IMR-90 (cell line): ENCODE results near the gene IL21R. TPM values are rescaled to one million over a fixed set of nuclear protein-coding genes. Genes with fewer than 3 reads are reported as not detected.

ENCODE experiments used
- ATAC-seq: fragments of 200-7000 bp; cut with Tn5 transposase; 2 replicates; pipeline ENCODE4 v1.9.1; 2020; ENCODE audit warnings: low read depth, mild to moderate bottlenecking, moderate library complexity
- BruUV-seq: library from RNA; stranded (reverse); fragments of 400-500 nt; replicated peaks from 2 replicates; lab custom pipeline; 2021; lab: Mats Ljungman, UMichigan
- CTCF ChIA-PET: fragments of 300-600 bp; formaldehyde crosslinking; extraction: SDS; loops from one replicate; lab custom pipeline; 2021; ENCODE audit warnings: antibody characterized with exemption; lab: Yijun Ruan, JAX
- POLR2A ChIA-PET: fragments of 300-600 bp; sonication (Branson Sonifier 250); formaldehyde crosslinking; loops from one replicate; lab custom pipeline; 2022; ENCODE audit warnings: antibody characterized with exemption; ENCODE audit not compliant: unreplicated experiment; lab: Charles Lee
- DNase-seq: peaks from one replicate; pipeline ENCODE4 v3.0.0; 2013
- H2AFZ ChIP-seq: replicated peaks from 2 replicates; pipeline ENCODE3; 2013; ENCODE audit warnings: low read length, mild to moderate bottlenecking; ENCODE audit not compliant: poor library complexity
- H2AK5ac ChIP-seq: 2 replicates; pipeline ENCODE4 v1.6.1; 2013; ENCODE audit warnings: low read depth, low read length, inconsistent platforms
- H2AK9ac ChIP-seq: replicated peaks from 2 replicates; pipeline ENCODE3; 2013; ENCODE audit warnings: mild to moderate bottlenecking, low read depth, low read length, moderate library complexity; ENCODE audit not compliant: poor library complexity
- H2BK120ac ChIP-seq: 2 replicates; pipeline ENCODE4 v1.6.1; 2013; ENCODE audit warnings: low read depth, low read length, inconsistent platforms
- H2BK15ac ChIP-seq: 3 replicates; pipeline ENCODE4 v1.6.1; 2013; ENCODE audit warnings: low read depth, low read length, inconsistent platforms
- H2BK20ac ChIP-seq: 2 replicates; pipeline ENCODE4 v1.6.1; 2013; ENCODE audit warnings: low read depth, mild to moderate bottlenecking, inconsistent platforms, low read length, moderate library complexity
- H2BK5ac ChIP-seq: 2 replicates; pipeline ENCODE4 v1.6.1; 2013; ENCODE audit warnings: mild to moderate bottlenecking, low read depth, low read length, inconsistent platforms; ENCODE audit not compliant: poor library complexity, severe bottlenecking
- H3K14ac ChIP-seq: replicated peaks from 2 replicates; pipeline ENCODE4 v1.6.1; 2013; ENCODE audit warnings: low read depth, low read length, inconsistent platforms
- H3K18ac ChIP-seq: 2 replicates; pipeline ENCODE4 v1.6.1; 2013; ENCODE audit warnings: low read depth, low read length, control low read depth
- H3K23ac ChIP-seq: 2 replicates; pipeline ENCODE4 v1.6.1; 2013; ENCODE audit warnings: low read depth, low read length, inconsistent platforms
- H3K27ac ChIP-seq: 2 replicates; pipeline ENCODE4 v1.5.1; 2013; ENCODE audit warnings: mild to moderate bottlenecking, control low read depth, low read length; ENCODE audit not compliant: insufficient read depth
- H3K27me3 ChIP-seq: 2 replicates; pipeline ENCODE4 v1.6.1; 2013; ENCODE audit warnings: low read length; ENCODE audit not compliant: control insufficient read depth, insufficient read depth
- H3K36me3 ChIP-seq: 2 replicates; pipeline ENCODE4 v1.6.1; 2013; ENCODE audit warnings: low read length, mixed read lengths; ENCODE audit not compliant: control insufficient read depth, insufficient read depth
- H3K4ac ChIP-seq: 2 replicates; pipeline ENCODE4 v1.6.1; 2013; ENCODE audit warnings: low read depth, low read length, inconsistent platforms
- H3K4me1 ChIP-seq: 2 replicates; pipeline ENCODE4 v1.6.1; 2013; ENCODE audit warnings: low read length, mixed read lengths; ENCODE audit not compliant: control insufficient read depth, insufficient read depth
- H3K4me2 ChIP-seq: 2 replicates; pipeline ENCODE4 v1.6.1; 2013; ENCODE audit warnings: low read depth, mild to moderate bottlenecking, control low read depth, low read length, moderate library complexity
- H3K4me3 ChIP-seq: 2 replicates; pipeline ENCODE4 v1.5.1; 2013; ENCODE audit warnings: low read depth, mild to moderate bottlenecking, control low read depth, low read length, moderate library complexity; ENCODE audit not compliant: insufficient read depth
- H3K56ac ChIP-seq: 2 replicates; pipeline ENCODE4 v1.6.1; 2013; ENCODE audit warnings: low read length, inconsistent platforms; ENCODE audit not compliant: insufficient read depth; ENCODE audit errors: extremely low read depth
- H3K79me1 ChIP-seq, 2 experiments: 2 replicates each; pipeline ENCODE4 v1.6.1; 2013; ENCODE audit warnings: low read length in 2 of 2, inconsistent platforms in 1 of 2, low read depth in 1 of 2
- H3K9ac ChIP-seq: 2 replicates; pipeline ENCODE4 v1.6.1; 2013; ENCODE audit warnings: low read depth, low read length, control low read depth
- H3K9me1 ChIP-seq: 2 replicates; pipeline ENCODE4 v1.6.1; 2013; ENCODE audit warnings: low read length, inconsistent platforms; ENCODE audit not compliant: insufficient read depth
- H3K9me3 ChIP-seq: 2 replicates; pipeline ENCODE4 v1.6.1; 2013; ENCODE audit warnings: low read length; ENCODE audit not compliant: control insufficient read depth, insufficient read depth
- H4K20me1 ChIP-seq: 2 replicates; pipeline ENCODE4 v1.6.1; 2013; ENCODE audit warnings: low read length, inconsistent platforms; ENCODE audit not compliant: insufficient read depth
- H4K5ac ChIP-seq: 2 replicates; pipeline ENCODE4 v1.6.1; 2013; ENCODE audit warnings: mild to moderate bottlenecking, low read depth, low read length, control low read depth
- H4K8ac ChIP-seq, 2 experiments: 2 replicates each; pipeline ENCODE4 v1.6.1; 2013; ENCODE audit warnings: low read depth in 2 of 2, low read length in 2 of 2, control low read depth in 1 of 2, inconsistent platforms in 1 of 2
- H4K91ac ChIP-seq: 2 replicates; pipeline ENCODE4 v1.6.1; 2013; ENCODE audit warnings: low read depth, low read length, inconsistent platforms; ENCODE audit not compliant: insufficient read depth
- BHLHE40 ChIP-seq: fragments of 150-350 bp; IDR thresholded peaks from 2 replicates; pipeline ENCODE4 v1.6.1; 2016; ENCODE audit warnings: mild to moderate bottlenecking, low read depth, low read length
- CEBPB ChIP-seq: IDR thresholded peaks from 2 replicates; pipeline ENCODE4 v1.6.1; 2012; ENCODE audit warnings: low read depth, low read length, improper control_type of control experiment
- CHD1 ChIP-seq: IDR thresholded peaks from 2 replicates; pipeline ENCODE4 v1.6.1; 2012; ENCODE audit warnings: low read depth, low read length, improper control_type of control experiment
- MAFK ChIP-seq: IDR thresholded peaks from 2 replicates; pipeline ENCODE4 v1.6.1; 2012; ENCODE audit warnings: low read depth, low read length, improper control_type of control experiment
- MAZ ChIP-seq: IDR thresholded peaks from 2 replicates; pipeline ENCODE4 v1.6.1; 2012; ENCODE audit warnings: low read depth, mild to moderate bottlenecking, low read length, improper control_type of control experiment, moderate library complexity, borderline replicate concordance
- MXI1 ChIP-seq: IDR thresholded peaks from 2 replicates; pipeline ENCODE4 v1.6.1; 2012; ENCODE audit warnings: low read depth, mild to moderate bottlenecking, low read length, moderate library complexity, borderline replicate concordance
- POLR2A ChIP-seq: IDR thresholded peaks from 2 replicates; pipeline ENCODE4 v1.6.1; 2012; ENCODE audit warnings: mild to moderate bottlenecking, low read depth, low read length
- RCOR1 ChIP-seq: IDR thresholded peaks from 2 replicates; pipeline ENCODE4 v1.6.1; 2012; ENCODE audit warnings: mild to moderate bottlenecking, low read length, improper control_type of control experiment; ENCODE audit not compliant: insufficient replicate concordance
- RFX5 ChIP-seq: IDR thresholded peaks from 2 replicates; pipeline ENCODE4 v1.8.0; 2012; ENCODE audit warnings: low read depth, mild to moderate bottlenecking, low read length, moderate library complexity
- SMC3 ChIP-seq: fragments of 150-350 bp; IDR thresholded peaks from 2 replicates; pipeline ENCODE4 v1.6.1; 2016; ENCODE audit warnings: low read depth, mild to moderate bottlenecking, antibody characterized with exemption, low read length, moderate library complexity
- WGBS, 2 experiments: methylation state at CpG; one replicate each; pipeline versions ENCODE4 v1.1.5 to v1.1.7; 2013; ENCODE audit warnings: missing lambda C conversion rate in 2 of 2; ENCODE audit not compliant: insufficient read length in 1 of 2; ENCODE audit errors: extremely low coverage in 2 of 2; 5-methylcytosine and 5-hydroxymethylcytosine counted together
- dilution Hi-C: fragments of 300-500 bp; cut with HindIII; formaldehyde crosslinking; loops from one replicate; pipeline ENCODE4 v1.14.3; 2018; ENCODE audit warnings: low sequenced_read_pairs; ENCODE audit not compliant: unreplicated experiment
- in situ Hi-C: fragments of 300-500 bp; cut with MboI; formaldehyde crosslinking; loops from 3 replicates; pipeline ENCODE4 v1.14.3; 2019; ENCODE audit warnings: low sequenced_read_pairs, inconsistent platforms, mixed read lengths
- intact Hi-C: fragments of 100-400 bp; cut with micrococcal nuclease; formaldehyde crosslinking; loops from 2 replicates; pipeline ENCODE4 v1.10.0; 2022
- polyA plus RNA-seq, 3 experiments: library from polyadenylated mRNA; depleted of rRNA; stranded (reverse); fragments of >200 nt; gene quantifications; 2 replicates each; pipeline ENCODE4 v1.2.3, GENCODE V29; 2012; ENCODE audit warnings: low replicate concordance in 1 of 3
- total RNA-seq: library from RNA; depleted of rRNA; stranded (reverse); fragments of >200 nt; gene quantifications from 2 replicates; pipeline ENCODE4 v1.2.3, GENCODE V29; 2012
- TF ChIP-seq, protein P1 (sequence below): conservative IDR thresholded peaks from 2 replicates; pipeline ENCODE4 v1.5.1; 2012; ENCODE audit warnings: mild to moderate bottlenecking, low read depth, low read length, improper control_type of control experiment
- TF ChIP-seq, protein P2 (sequence below): fragments of 150-350 bp; IDR thresholded peaks from 2 replicates; pipeline ENCODE4 v1.6.1; 2016; ENCODE audit warnings: low read depth, mild to moderate bottlenecking, low read length, moderate library complexity, borderline replicate concordance
- TF ChIP-seq, protein P3 (sequence below): fragments of 150-350 bp; IDR thresholded peaks from 2 replicates; pipeline ENCODE4 v1.6.1; 2017; ENCODE audit warnings: mild to moderate bottlenecking, antibody characterized with exemption, low read length, low read depth

IL21R gene
- total and polyA plus RNA-seq, 2 of the 4 experiments (the other 2 are of a cell fraction), result 0.72 to 0.97 TPM

DNA sequence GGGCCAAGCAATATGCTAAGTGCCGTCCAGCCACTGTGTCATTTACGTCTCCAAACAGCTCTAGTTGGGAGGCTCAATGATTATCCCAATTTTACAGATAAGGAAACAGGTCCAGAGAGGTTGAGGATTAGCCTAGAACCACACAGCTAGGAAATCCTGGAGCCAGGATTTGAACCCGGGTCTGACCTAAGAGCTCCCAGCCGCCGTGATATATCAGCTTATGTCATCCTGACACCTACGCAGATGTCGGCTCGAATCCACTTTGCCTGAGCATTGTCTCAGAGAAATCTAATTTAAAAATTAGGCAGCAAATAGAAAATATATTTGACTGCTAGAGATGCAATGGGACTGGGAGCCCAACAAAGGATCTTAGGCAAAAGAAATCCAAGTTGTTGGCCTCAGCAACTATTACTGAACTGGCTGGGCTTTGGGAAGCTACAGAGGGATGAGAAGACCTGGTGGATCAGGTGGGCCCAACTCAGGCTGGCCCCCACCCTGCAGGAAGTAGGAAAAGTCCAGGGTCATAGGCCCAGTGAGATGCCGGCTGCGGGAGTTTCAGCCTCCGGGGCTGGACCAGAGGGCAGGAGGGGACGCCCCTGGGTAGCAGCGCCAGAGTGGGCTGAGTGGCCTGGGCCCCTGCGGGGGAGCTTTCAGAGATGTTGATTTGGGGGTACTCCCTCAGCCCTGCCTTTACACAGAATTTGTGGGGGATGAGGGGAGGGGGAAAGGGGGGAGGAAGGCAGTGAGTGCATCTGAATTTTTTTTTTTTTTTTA lies 35.1 kb upstream of the IL21R start:
- Histone ChIP-seq H2AK9ac (no peak overlapping the region), H4K8ac (peak overlapping the region; percentile 52 to 63; a peak in 3 of 4 replicates), H3K36me3 (peaks cover 28% of the 10 kb centered on the region), H3K23ac (no peak overlapping the region), H3K9ac (no peak overlapping the region), H4K91ac (peak overlapping the region; percentile 51; the same call in 1 of the 2 replicates), H2BK20ac (peak overlapping the region; percentile 22; the same call in 1 of the 2 replicates), H3K14ac (peak overlapping the region; percentile 72; the same call in 1 of the 2 replicates), H3K4me2 (no peak overlapping the region), H3K56ac (no peak overlapping the region), H3K4me1 (peaks cover 13% of the 10 kb centered on the region), H2BK120ac (peak overlapping the region; percentile 25; the same call in 1 of the 2 replicates), H3K27me3 (no peaks in the 10 kb centered on the region), H4K5ac (peak overlapping the region; percentile 9; the same call in 1 of the 2 replicates), H3K4ac (peak overlapping the region; percentile 45; the same call in 1 of the 2 replicates), H3K9me3 (no peaks in the 10 kb centered on the region; the same call in 1 of the 2 replicates), H3K9me1 (peaks cover 11% of the 10 kb centered on the region; the same call in 1 of the 2 replicates), H3K27ac (no peak overlapping the region), H2AK5ac (peak overlapping the region; percentile 69; the same call in 1 of the 2 replicates), H3K18ac (no peak overlapping the region), H2AFZ (no peak overlapping the region), H3K4me3 (no peak overlapping the region), H2BK15ac (peak overlapping the region; percentile 65; the same call in 1 of the 3 replicates), H2BK5ac (no peak overlapping the region), H4K20me1 (no peaks in the 10 kb centered on the region), H3K79me1 (peaks cover 0 to 8% of the 10 kb centered on the region in 2 experiments; a peak in 3 of 4 replicates)
- dilution Hi-C loops (no loop called here), in situ Hi-C loops (no loop called here), intact Hi-C loops (loop anchor here (5.0 kb wide), 1 partner anchor 255 kb away; no protein-coding TSS in a partner anchor)
- ATAC-seq, result no peak
- DNase-seq, result no peak
- no TSS peak for BruUV-seq
- ChIA-PET CTCF (interaction anchor here (0.8 to 3.5 kb wide), 8 partner anchors 27 to 257 kb away, joined by 3 to 24 read pairs (median 3); no protein-coding TSS in a partner anchor), POLR2A (interaction anchor here (0.7 kb wide), 1 partner anchor 132 kb away, joined by 8 read pairs; no protein-coding TSS in a partner anchor)
- no CpG with 5 or more reads among the region's 14 CpGs for WGBS, 2 experiments
- TF ChIP-seq RCOR1 (no peak), BHLHE40 (no peak), CEBPB (no peak), MAFK (no peak), SMC3 (no peak), MXI1 (no peak), RFX5 (no peak), MAZ (no peak), POLR2A (no peak), CHD1 (no peak)
- TF ChIP-seq, protein P1, sequence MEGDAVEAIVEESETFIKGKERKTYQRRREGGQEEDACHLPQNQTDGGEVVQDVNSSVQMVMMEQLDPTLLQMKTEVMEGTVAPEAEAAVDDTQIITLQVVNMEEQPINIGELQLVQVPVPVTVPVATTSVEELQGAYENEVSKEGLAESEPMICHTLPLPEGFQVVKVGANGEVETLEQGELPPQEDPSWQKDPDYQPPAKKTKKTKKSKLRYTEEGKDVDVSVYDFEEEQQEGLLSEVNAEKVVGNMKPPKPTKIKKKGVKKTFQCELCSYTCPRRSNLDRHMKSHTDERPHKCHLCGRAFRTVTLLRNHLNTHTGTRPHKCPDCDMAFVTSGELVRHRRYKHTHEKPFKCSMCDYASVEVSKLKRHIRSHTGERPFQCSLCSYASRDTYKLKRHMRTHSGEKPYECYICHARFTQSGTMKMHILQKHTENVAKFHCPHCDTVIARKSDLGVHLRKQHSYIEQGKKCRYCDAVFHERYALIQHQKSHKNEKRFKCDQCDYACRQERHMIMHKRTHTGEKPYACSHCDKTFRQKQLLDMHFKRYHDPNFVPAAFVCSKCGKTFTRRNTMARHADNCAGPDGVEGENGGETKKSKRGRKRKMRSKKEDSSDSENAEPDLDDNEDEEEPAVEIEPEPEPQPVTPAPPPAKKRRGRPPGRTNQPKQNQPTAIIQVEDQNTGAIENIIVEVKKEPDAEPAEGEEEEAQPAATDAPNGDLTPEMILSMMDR, result no peak
- TF ChIP-seq, protein P2, sequence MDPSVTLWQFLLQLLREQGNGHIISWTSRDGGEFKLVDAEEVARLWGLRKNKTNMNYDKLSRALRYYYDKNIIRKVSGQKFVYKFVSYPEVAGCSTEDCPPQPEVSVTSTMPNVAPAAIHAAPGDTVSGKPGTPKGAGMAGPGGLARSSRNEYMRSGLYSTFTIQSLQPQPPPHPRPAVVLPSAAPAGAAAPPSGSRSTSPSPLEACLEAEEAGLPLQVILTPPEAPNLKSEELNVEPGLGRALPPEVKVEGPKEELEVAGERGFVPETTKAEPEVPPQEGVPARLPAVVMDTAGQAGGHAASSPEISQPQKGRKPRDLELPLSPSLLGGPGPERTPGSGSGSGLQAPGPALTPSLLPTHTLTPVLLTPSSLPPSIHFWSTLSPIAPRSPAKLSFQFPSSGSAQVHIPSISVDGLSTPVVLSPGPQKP, result no peak
- TF ChIP-seq, protein P3, sequence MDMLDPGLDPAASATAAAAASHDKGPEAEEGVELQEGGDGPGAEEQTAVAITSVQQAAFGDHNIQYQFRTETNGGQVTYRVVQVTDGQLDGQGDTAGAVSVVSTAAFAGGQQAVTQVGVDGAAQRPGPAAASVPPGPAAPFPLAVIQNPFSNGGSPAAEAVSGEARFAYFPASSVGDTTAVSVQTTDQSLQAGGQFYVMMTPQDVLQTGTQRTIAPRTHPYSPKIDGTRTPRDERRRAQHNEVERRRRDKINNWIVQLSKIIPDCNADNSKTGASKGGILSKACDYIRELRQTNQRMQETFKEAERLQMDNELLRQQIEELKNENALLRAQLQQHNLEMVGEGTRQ, result no peak
